H4 (cell line): ENCODE measurements around the gene KDM8. TPM values are rescaled to one million over a fixed set of nuclear protein-coding genes. Genes with fewer than 3 reads are reported as not detected.
A peak's percentile ranks its signal among the peaks of the same experiment; 100 is the strongest.
"Not testable (repeated sequence)": the region's sequence is repeated elsewhere in the genome, so short reads cannot be mapped to it uniquely, and the experiment has no call there.

ENCODE experiments used
- DNase-seq: peaks from one replicate; pipeline ENCODE4 v3.0.0-alpha.2; 2015; ENCODE audit warnings: low spot score
- total RNA-seq: library from RNA; depleted of rRNA; stranded (reverse); fragments of >200 nt; shearing (Covaris generic); gene quantifications from 2 replicates; pipeline ENCODE4 v1.2.3, GENCODE V29; 2014

The KDM8 gene
- total RNA-seq, 1 experiment from 2014 or later, result 5.0 TPM

GRCh38 chr16:27243725-27244362 is 40.5 kb downstream of the KDM8 start:
- DNase-seq, result no peak

- no peak for DNase-seq
Measured at GRCh38 chr16:27244363-27244755, 41.0 kb downstream of the KDM8 start.

GRCh38 chr16:27245276-27246172 is 42.2 kb downstream of the KDM8 start:
- no peak for DNase-seq

- DNase-seq, result no peak
Measured at GRCh38 chr16:27246439-27246838, 43.1 kb downstream of the KDM8 start.

- DNase-seq, result not testable (repeated sequence)
Measured at GRCh38 chr16:27247076-27247475, 43.8 kb downstream of the KDM8 start.

GRCh38 chr16:27248036-27248435 is 44.7 kb downstream of the KDM8 start:
- no peak for DNase-seq

GRCh38 chr16:27248886-27249285 is 45.6 kb downstream of the KDM8 start:
- DNase-seq, result not testable (repeated sequence)

- DNase-seq, result no peak
Measured at GRCh38 chr16:27251541-27252205, 48.3 kb downstream of the KDM8 start.

- DNase-seq, result no peak
Measured at GRCh38 chr16:27252206-27252585, 48.9 kb downstream of the KDM8 start.

- DNase-seq, result peak; percentile 57
Measured at GRCh38 chr16:27253526-27253930, 50.2 kb downstream of the KDM8 start.

- no peak for DNase-seq
Measured at GRCh38 chr16:27254262-27254811, 51.0 kb downstream of the KDM8 start.

GRCh38 chr16:27256861-27257260 is 53.5 kb downstream of the KDM8 start:
- DNase-seq, result no peak

GRCh38 chr16:27257271-27257670 is 53.9 kb downstream of the KDM8 start:
- no peak for DNase-seq

GRCh38 chr16:27258241-27258734 is 55.0 kb downstream of the KDM8 start:
- no peak for DNase-seq

- no peak for DNase-seq
Measured at GRCh38 chr16:27259710-27260109, 56.4 kb downstream of the KDM8 start.

- not testable (repeated sequence) for DNase-seq
Measured at GRCh38 chr16:27262904-27263423, 59.6 kb downstream of the KDM8 start.

- peak; percentile 46 for DNase-seq
Measured at GRCh38 chr16:27264151-27264550, 60.8 kb downstream of the KDM8 start.

- DNase-seq, result no peak
Measured at GRCh38 chr16:27265982-27266381, 62.7 kb downstream of the KDM8 start.

- no peak for DNase-seq
Measured at GRCh38 chr16:27267037-27267677, 63.8 kb downstream of the KDM8 start.

- peak; percentile 95 for DNase-seq
Measured at GRCh38 chr16:27268376-27269299, 65.3 kb downstream of the KDM8 start, which contains the start of gene NSMCE1. Gene NSMCE1 (minus strand): TSS chr16:27268772. CDS start chr16:27257570, 11,202 bp downstream.
